Activated T-helper 9 cell treated with anti-CD3 and anti-CD28 coated beads, Interleukin-2, amount 50 U/mL, for 16 hours (primary cell): ENCODE results near the gene LRRC25.
"Not testable (repeated sequence)": the region's sequence is repeated elsewhere in the genome, so short reads cannot be mapped to it uniquely, and the experiment has no call there.

Source experiments
- DNase-seq: peaks from one replicate; pipeline ENCODE4 v3.0.0-alpha.2; 2020; ENCODE audit warnings: low read depth

The LRRC25 gene

GRCh38 chr19:18379803-18380747 is 17.3 kb downstream of the LRRC25 start:
- DNase-seq = no peak

GRCh38 chr19:18377026-18377425 is 20.4 kb downstream of the LRRC25 start:
- no peak for DNase-seq

DNA sequence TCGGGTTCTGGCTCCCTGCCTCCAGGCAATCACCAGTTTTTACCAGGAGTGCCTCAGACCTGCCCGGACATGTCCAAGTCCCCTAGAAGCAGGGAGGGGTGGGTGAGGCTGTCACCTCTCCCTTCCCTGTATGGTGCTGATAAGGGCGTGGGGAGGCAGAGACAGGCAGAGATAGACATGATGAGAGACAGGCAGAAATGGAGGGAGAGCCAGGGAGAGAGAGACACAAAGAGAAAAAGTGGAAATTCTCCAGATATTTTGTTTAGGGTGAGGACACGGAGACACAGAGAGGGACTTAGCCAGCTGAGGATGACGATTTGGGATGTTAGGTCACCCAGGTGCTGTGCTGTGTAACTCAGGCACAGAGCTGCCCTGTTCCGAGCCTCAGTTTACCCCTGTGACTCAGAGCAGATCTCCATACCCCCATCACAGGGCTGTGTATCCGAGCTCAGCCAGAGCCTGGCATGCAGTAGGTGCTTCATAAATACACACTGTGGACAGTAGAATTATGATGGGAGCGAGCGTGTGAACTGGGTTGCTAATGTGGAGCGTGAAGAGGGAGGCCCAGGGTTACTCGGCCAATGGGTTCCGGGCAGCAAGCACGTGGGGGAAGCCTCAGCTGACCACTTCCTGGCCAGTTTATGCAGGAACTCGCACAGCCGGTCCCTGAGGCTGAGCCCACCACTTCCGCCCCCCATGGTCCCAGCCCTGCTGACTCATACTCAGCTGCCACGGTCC is 23.4 kb downstream of the LRRC25 start:
- no peak for DNase-seq

GRCh38 chr19:18373407-18373891 is 24.0 kb downstream of the LRRC25 start:
- DNase-seq = no peak

GRCh38 chr19:18368504-18369222 is 28.8 kb downstream of the LRRC25 start:
- no peak for DNase-seq

GRCh38 chr19:18366021-18366435 is 31.4 kb downstream of the LRRC25 start:
- no peak for DNase-seq

- no peak for DNase-seq
These were observed 32.4 kb downstream of the LRRC25 start for GRCh38 chr19:18364826-18365528.

DNA sequence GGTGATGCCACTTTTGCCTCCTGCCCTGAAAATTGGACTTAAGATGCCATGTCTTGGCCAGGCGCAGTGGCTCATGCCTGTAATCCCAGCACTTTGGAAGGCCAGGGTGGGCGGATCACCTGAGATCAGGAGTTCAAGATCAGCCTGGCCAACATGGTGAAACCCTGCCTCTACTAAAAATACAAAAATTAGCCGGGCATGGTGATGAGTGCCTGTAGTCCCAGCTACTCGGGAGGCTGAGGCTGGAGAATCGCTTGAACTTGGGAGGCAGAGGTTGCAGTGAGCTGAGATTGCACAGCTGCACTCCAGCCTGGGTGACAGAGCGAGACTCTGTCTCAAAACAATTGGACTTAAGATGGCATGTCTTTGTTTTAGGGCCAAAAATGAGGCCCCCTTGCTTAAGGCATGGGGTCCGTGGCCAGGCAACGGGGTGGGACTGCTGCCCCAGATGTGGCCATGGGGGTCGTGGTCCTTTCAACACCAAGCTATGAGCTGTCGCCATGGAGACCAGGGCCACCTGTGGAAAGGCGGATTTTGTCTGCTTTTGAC is 33.1 kb downstream of the LRRC25 start:
- not testable (repeated sequence) for DNase-seq

GRCh38 chr19:18363787-18364186 is 33.6 kb downstream of the LRRC25 start:
- DNase-seq = no peak

- DNase-seq = no peak
These were observed 34.4 kb downstream of the LRRC25 start for GRCh38 chr19:18362934-18363542.

DNA sequence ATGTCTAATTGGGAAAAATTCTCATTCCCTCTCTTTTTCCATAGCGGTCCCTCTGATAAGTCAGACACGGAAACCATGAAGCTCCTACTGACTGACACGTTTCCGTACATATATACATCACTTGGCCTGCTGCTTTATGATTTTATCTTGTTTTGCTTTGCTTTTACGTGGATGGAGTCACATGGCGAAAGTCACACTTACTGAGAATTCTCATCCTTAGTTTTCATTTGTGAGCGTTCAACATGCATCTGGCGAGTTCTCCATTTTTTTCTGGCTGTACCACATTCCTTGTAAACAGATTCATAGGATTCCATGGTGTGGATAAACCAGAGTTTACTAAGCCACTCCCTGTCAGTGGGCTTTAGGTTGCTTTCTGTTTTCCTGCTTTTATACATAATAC is 35.8 kb downstream of the LRRC25 start:
- DNase-seq = no peak

GRCh38 chr19:18357041-18357440 is 40.4 kb downstream of the LRRC25 start:
- DNase-seq = no peak

DNA sequence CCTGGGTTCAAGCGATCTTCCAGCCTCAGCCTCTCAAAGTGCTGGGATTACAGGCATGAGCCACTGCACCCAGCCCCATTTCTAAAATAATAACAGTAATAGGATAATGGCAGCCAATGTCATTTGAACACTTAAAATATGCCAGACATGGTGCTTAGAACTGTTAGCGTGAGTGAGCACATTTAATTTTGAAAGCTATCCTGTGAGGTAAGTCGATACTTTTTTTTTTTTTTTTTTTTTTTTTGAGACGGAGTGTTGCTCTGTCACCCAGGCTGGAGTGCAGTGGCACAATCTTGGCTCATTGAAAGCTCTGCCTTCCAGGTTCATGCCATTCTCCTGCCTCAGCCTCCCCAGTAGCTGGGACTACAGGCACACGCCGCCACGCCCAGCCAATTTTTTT is 42.7 kb downstream of the LRRC25 start:
- DNase-seq = not testable (repeated sequence)

DNA sequence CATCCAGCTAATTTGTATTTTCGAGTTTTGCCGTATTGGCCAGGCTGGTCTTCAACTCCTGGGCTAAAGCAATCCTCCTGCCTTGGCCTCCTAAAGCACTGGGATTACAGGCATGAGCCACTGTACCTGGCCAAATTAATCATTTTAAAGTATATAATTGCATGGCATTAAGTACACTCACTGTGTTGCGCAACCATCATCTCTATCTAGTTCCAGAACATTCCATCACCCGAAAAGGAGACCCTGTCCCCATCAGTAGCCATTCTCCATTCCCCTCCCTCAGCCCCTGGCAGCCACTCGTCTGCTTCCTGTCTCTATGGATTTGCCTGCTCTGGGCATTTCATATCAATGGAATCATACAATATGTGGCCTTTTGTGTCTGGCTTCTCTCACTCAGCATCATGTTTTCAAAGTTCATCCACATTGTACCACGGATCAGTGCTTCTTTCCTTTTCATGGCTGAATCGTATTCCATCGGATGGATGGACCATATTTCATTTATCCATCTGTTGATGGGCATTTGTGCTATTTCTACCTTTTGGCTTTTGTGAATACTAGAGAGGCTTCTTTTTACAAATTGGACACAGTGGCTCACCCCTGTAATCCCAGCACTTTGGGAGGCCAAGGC is 43.9 kb downstream of the LRRC25 start:
- DNase-seq = no peak

- DNase-seq = no peak
These were observed 45.9 kb downstream of the LRRC25 start for GRCh38 chr19:18351544-18351943.

DNA sequence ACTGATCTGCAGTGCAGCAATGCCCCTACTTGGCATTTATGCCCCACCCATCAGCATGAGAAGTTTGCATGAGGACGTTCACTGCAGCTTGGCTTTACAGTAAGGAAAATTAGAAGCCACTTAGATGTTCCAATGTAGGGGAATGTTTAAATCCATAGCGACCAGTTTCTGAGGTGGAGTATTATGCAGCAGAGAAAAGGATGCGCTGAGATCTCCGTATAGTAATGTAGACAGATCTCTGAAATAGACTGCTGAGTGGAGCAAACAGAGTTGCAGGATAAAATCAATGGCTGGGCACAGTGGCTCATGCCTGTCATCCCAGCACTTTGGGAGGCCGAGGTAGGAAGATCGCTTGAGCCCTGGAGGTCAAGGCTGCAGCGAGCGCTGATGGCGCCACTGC is 46.9 kb downstream of the LRRC25 start:
- no peak for DNase-seq

GRCh38 chr19:18349524-18350128 is 47.8 kb downstream of the LRRC25 start:
- DNase-seq = no peak

GRCh38 chr19:18348818-18349339 is 48.5 kb downstream of the LRRC25 start:
- not testable (repeated sequence) for DNase-seq

- DNase-seq = no peak
These were observed 49.3 kb downstream of the LRRC25 start for GRCh38 chr19:18348171-18348570.

- DNase-seq = no peak
These were observed 51.3 kb downstream of the LRRC25 start for GRCh38 chr19:18346091-18346490.
